Measurements from ENCODE around the gene ELAVL1.

ELAVL1 gene

DNA sequence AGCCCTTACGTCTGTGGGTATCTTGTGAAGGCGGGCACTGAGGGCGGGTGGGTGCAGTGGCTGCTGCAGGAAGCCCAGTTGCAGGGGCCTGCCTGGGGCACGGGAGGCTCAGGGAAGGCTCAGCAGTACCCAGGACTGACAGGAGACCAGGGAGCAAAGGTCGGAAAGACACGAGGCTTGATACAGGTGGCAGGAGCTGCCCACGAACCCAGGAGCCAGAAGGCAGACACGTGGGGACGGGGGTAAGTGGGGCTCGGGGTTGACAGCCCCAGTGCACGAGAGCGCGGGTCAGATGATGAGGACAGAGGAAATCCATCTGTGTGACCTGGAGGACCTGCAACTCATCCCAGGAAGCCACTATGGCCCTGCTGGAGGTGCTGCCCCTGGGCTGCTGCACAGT is 25.3 kb downstream of the ELAVL1 start:
- no peak overlapping the region for H3K27ac Mint-ChIP-seq (ENCODE audit: low read depth)

DNA sequence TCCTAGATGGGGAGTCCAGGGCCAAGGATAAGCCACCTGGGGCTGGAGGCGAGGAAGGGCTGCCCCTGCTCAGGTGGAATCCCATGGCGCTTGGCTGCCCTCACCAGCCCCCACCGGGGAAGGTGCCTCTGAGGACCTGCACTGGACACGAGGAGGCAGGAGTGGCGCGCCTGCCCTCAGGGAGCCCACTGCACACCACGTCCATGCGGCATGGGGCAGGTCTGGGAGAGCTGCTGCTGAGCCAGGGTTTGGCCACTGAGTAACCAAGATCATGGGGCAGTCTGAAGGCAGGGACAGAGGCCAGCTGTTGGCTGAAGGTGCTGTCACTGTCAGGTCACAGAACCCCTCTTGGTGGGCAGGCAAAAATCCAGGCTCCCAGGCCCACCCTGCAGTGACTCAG is 25.9 kb downstream of the ELAVL1 start:
- Mint-ChIP-seq H3K4me3 (no peak overlapping the region), H3K9me3 (no peaks in the 10 kb centered on the region), H3K27ac (ENCODE audit: low read depth) (no peak overlapping the region), H3K4me1 (peaks cover 9% of the 10 kb centered on the region), H3K27me3 (no peaks in the 10 kb centered on the region), H3K36me3 (ENCODE audit: insufficient read depth) (peaks cover 14% of the 10 kb centered on the region)
- DNase-seq (ENCODE audit: low spot score in 2 of 2) (no peak), ATAC-seq (replicated peaks; ENCODE audit: extremely low read depth, poor library complexity, severe bottlenecking) (no peak)

More for the DNA sequence above, 25.3 kb downstream of the ELAVL1 start:
- no peak for ATAC-seq (replicated peaks; ENCODE audit: extremely low read depth, poor library complexity, severe bottlenecking)
- no peak overlapping the region for H3K4me3 Mint-ChIP-seq
- peaks cover 9% of the 10 kb centered on the region for H3K4me1 Mint-ChIP-seq
- DNase-seq (ENCODE audit: low spot score in 2 of 2): no peak
- peaks cover 14% of the 10 kb centered on the region for H3K36me3 Mint-ChIP-seq (ENCODE audit: insufficient read depth)
- H3K27me3 Mint-ChIP-seq: no peaks in the 10 kb centered on the region
- no peaks in the 10 kb centered on the region for H3K9me3 Mint-ChIP-seq

DNA sequence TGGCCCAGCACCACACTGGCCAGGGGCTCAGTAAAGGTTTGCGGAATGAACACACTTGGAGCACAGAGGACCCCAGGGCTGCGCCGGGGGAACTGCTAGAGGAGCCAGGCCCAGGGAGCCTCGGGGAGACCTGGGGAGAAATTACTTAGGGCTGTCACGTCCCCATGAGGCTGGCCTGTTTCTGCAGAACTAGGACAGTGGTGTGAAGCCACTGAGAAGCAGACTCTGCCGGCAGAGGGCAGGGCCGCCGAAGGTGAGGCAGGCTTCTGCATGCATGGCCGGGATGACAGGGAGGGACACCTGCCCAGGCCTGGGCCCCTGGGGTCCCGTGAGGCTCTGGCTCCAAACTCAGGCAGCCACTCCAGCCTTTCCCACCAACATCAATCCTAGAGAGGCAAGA is 26.4 kb downstream of the ELAVL1 start:
- peaks cover 18% of the 10 kb centered on the region for H3K36me3 Mint-ChIP-seq (ENCODE audit: insufficient read depth)
- no peak for ATAC-seq (replicated peaks; ENCODE audit: extremely low read depth, poor library complexity, severe bottlenecking)
- no peak overlapping the region for H3K27ac Mint-ChIP-seq (ENCODE audit: low read depth)

DNA sequence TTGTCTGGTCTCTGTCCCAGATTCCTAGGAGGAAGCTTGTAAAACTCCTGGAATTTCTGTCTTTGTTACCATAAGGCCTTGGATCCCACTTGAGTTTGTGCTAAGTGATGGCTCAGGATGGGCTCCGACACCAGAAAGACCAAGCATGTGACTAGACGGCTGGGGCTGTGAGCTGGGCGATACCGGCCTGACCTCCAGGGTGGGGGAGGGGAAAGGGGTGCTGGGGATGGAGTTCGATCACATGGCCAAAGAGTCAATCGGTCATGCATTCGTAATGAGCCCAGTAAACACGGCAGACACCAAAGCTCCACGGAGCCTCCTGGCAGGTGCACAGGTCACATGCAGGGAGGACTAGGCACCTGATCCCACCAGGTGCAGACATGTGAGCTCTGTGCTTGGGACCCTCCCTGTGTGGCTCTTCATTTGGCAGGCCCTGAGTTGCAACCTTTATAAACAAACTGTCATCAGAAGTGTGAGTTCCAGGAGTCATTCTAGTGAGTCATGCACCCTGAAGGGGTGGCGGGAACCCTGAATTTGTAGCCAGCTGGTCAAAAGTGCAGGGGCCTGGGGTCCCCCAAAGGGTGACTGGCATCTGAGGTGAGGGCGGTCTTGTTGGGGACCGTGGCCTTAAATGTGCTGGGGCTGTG is 27.1 kb downstream of the ELAVL1 start:
- ATAC-seq (replicated peaks; ENCODE audit: extremely low read depth, poor library complexity, severe bottlenecking): no peak
- Mint-ChIP-seq H3K27me3 (no peaks in the 10 kb centered on the region), H3K4me3 (no peak overlapping the region), H3K27ac (ENCODE audit: low read depth) (no peak overlapping the region), H3K4me1 (no peaks in the 10 kb centered on the region), H3K9me3 (no peaks in the 10 kb centered on the region), H3K36me3 (ENCODE audit: insufficient read depth) (peaks cover 23% of the 10 kb centered on the region)
- no peak for DNase-seq (ENCODE audit: low spot score in 2 of 2)

More for the DNA sequence above, 26.4 kb downstream of the ELAVL1 start:
- DNase-seq (ENCODE audit: low spot score in 2 of 2): no peak
- no peaks in the 10 kb centered on the region for H3K27me3 Mint-ChIP-seq
- H3K4me1 Mint-ChIP-seq: peaks cover 5% of the 10 kb centered on the region
- no peak overlapping the region for H3K4me3 Mint-ChIP-seq
- H3K9me3 Mint-ChIP-seq: no peaks in the 10 kb centered on the region

DNA sequence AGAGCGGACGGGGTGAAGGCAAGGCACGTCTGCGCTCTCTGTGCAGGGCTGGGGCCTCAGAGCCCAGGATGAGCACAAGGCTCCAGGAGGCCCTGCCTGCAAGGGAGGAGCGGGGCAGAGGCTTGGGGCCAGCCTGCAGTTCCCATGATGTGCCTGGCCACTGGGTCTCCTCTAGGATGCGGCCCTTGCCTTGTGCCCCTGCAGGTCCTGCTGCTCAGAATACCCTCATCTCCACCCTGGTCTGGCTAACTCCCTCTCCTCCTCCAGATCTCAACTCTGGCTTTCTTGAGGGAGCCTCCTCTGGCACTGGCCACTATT is 27.8 kb downstream of the ELAVL1 start:
- peaks cover 23% of the 10 kb centered on the region for H3K36me3 Mint-ChIP-seq (ENCODE audit: insufficient read depth)
- no peak for DNase-seq (ENCODE audit: low spot score in 2 of 2)
- no peaks in the 10 kb centered on the region for H3K9me3 Mint-ChIP-seq
- no peaks in the 10 kb centered on the region for H3K27me3 Mint-ChIP-seq
- H3K4me1 Mint-ChIP-seq: no peaks in the 10 kb centered on the region
- H3K27ac Mint-ChIP-seq (ENCODE audit: low read depth): no peak overlapping the region
- no peak overlapping the region for H3K4me3 Mint-ChIP-seq
- no peak for ATAC-seq (replicated peaks; ENCODE audit: extremely low read depth, poor library complexity, severe bottlenecking)

DNA sequence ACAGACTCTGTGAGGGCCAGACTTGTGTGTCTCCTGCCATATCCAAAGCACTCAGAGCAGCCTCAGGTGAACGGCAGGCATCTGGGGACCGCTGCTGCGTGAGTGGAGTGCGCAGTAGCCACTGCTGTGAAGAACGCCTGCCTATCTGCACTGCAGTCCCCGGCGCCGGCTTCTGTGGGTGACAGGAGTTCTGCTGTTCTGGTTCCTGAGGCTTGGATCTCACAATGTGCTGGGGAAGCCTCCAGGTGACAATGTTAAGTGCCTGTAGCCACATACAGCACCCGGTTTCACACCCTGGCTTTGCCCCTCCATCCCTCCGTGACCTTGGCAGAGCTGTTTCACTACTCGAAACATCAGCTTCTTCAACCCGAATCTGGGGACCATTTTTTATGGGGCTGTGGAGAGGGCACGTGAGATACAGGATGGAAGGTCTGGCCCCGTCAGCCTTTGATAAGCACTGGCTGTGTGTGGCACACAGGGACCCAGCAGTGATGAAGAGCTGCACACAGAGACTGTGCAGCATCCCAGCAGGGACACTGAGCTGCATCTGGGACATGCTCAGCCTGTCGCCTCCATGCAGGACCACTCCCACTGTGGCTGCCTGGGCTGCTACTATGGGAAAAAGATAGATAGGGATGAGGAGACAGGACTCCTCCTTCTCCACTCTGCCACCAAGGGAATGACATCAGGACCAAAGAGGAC is 28.3 kb downstream of the ELAVL1 start:
- H3K27me3 Mint-ChIP-seq: no peaks in the 10 kb centered on the region
- H3K36me3 Mint-ChIP-seq (ENCODE audit: insufficient read depth): peaks cover 23% of the 10 kb centered on the region
- DNase-seq (ENCODE audit: low spot score in 2 of 2): no peak
- ATAC-seq (replicated peaks; ENCODE audit: extremely low read depth, poor library complexity, severe bottlenecking): no peak
- H3K27ac Mint-ChIP-seq (ENCODE audit: low read depth): no peak overlapping the region
- H3K4me1 Mint-ChIP-seq: no peaks in the 10 kb centered on the region
- H3K9me3 Mint-ChIP-seq: no peaks in the 10 kb centered on the region
- no peak overlapping the region for H3K4me3 Mint-ChIP-seq

DNA sequence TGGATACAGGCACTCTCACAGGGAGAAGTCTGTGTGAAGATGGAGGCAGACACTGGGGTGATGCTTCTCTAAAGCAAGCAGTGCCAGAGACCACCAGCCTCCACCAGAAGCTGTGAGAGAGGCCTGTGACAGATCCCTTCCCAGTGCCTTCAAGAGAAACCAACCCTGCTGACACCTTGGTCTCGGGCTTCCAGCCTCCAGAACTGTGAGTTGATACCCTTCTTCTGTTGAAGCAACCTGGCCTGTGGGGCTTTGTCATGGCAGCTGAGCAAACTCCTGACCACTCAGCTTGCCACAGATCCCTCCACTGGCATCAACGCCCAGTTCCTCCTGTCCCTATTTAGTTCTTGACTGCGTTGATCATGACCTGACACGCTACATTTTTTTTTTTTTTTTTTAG is 29.0 kb downstream of the ELAVL1 start:
- Mint-ChIP-seq H3K4me3 (no peak overlapping the region), H3K9me3 (no peaks in the 10 kb centered on the region), H3K27me3 (no peaks in the 10 kb centered on the region), H3K27ac (ENCODE audit: low read depth) (no peak overlapping the region), H3K4me1 (no peaks in the 10 kb centered on the region), H3K36me3 (ENCODE audit: insufficient read depth) (peaks cover 24% of the 10 kb centered on the region)
- no peak for DNase-seq (ENCODE audit: low spot score in 2 of 2)
- ATAC-seq (replicated peaks; ENCODE audit: extremely low read depth, poor library complexity, severe bottlenecking): no peak

DNA sequence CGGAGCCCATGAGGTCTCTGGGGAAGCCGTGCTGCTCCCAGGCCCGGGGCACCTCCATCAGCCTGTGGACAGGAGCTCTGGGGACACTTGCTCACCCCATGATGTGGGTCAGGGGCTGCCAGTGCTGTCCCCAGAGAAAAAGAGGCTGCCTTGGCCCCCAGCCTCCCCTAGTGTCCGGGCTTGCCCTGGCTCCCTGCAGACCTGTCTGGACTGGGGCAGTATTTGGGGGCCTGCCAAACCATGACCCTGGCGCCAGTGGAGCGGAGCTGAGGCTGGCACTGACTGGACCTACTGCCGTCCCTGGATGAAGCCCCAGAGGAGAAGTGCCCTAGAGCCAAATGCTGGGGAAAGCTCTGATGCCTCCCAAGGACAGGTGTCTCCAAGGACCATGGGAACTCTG is 30.4 kb downstream of the ELAVL1 start:
- Mint-ChIP-seq H3K36me3 (ENCODE audit: insufficient read depth) (peaks cover 27% of the 10 kb centered on the region), H3K27ac (ENCODE audit: low read depth) (no peak overlapping the region), H3K4me1 (no peaks in the 10 kb centered on the region), H3K4me3 (no peak overlapping the region), H3K27me3 (no peaks in the 10 kb centered on the region), H3K9me3 (no peaks in the 10 kb centered on the region)
- DNase-seq (ENCODE audit: low spot score in 2 of 2) (no peak), ATAC-seq (replicated peaks; ENCODE audit: extremely low read depth, poor library complexity, severe bottlenecking) (no peak)

DNA sequence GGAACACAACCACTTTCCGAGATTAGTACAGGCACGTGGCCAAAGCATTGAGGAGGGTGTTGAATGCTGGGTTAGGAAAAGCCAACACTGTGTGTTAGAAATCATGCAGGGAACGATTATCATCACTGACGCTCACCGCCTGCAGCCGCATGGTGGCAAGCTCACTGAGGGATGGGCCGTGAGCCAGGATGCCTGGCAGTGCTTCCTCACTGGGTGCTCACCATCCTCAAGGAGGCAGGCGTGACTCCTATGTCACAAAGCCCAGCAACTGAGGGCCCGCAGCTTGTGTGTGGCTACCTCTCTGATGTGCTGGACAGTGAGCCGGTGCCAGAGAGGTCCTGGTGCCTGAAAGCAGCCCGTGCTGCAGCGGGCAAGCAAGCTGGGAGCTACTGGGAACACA is 31.6 kb downstream of the ELAVL1 start:
- DNase-seq (ENCODE audit: low spot score in 2 of 2): no peak
- H3K4me1 Mint-ChIP-seq: no peaks in the 10 kb centered on the region
- ATAC-seq (replicated peaks; ENCODE audit: extremely low read depth, poor library complexity, severe bottlenecking): no peak
- peaks cover 26% of the 10 kb centered on the region for H3K36me3 Mint-ChIP-seq (ENCODE audit: insufficient read depth)
- H3K27me3 Mint-ChIP-seq: no peaks in the 10 kb centered on the region
- no peak overlapping the region for H3K27ac Mint-ChIP-seq (ENCODE audit: low read depth)
- H3K9me3 Mint-ChIP-seq: no peaks in the 10 kb centered on the region
- H3K4me3 Mint-ChIP-seq: no peak overlapping the region

DNA sequence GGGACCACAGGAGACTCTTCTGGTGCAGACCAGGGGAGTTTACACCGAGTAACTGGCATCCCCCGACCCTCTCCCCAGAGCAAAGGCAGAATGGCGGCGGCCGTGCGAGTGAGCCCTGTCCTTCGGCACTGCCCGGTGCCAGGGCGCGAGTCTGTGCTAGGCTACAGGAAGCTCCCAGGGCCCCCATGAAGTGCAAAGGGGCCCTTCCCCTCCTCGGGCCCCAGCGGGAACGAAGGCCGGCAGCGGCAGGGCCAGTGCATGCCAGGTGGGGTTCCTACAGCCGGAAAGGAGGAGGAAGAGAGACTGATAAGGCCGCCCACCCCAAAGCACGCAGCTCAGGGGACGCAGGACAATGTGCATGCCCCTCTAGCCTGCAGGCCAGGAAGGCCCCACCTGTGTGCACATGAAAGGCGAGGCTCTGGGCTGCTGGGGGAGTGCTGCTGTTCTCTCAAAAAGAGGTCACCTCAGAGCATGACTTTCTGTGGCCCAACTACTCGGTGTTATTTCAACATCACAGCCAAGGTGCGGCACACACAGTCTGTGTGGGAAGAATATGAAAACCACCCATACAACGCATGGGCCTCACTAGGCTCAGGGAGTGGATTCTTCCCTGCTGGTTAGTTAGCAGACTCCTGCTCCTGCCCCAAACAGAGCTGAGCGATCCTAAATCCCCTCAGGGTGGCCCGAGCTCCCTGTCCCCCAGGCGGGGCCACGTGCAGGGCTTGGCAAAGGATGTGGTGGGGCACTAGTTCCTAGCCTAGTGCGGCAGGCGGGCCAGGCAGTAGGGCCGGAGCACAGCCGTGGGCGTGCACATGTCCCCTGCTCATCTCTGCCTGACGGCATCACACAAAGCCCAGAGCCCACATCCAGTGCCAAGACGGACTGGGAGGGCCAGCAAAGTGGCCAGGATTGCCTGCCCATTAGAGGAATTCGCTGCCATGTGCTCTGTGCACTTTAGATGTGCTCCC is 33.6 kb downstream of the ELAVL1 start:
- no peaks in the 10 kb centered on the region for H3K27me3 Mint-ChIP-seq
- DNase-seq (ENCODE audit: low spot score in 2 of 2) (no peak), ATAC-seq (replicated peaks; ENCODE audit: extremely low read depth, poor library complexity, severe bottlenecking) (no peak)
- H3K36me3 Mint-ChIP-seq (ENCODE audit: insufficient read depth): peaks cover 30% of the 10 kb centered on the region
- H3K4me3 Mint-ChIP-seq: no peak overlapping the region
- H3K27ac Mint-ChIP-seq (ENCODE audit: low read depth): no peak overlapping the region
- H3K9me3 Mint-ChIP-seq: no peaks in the 10 kb centered on the region
- H3K4me1 Mint-ChIP-seq: no peaks in the 10 kb centered on the region

DNA sequence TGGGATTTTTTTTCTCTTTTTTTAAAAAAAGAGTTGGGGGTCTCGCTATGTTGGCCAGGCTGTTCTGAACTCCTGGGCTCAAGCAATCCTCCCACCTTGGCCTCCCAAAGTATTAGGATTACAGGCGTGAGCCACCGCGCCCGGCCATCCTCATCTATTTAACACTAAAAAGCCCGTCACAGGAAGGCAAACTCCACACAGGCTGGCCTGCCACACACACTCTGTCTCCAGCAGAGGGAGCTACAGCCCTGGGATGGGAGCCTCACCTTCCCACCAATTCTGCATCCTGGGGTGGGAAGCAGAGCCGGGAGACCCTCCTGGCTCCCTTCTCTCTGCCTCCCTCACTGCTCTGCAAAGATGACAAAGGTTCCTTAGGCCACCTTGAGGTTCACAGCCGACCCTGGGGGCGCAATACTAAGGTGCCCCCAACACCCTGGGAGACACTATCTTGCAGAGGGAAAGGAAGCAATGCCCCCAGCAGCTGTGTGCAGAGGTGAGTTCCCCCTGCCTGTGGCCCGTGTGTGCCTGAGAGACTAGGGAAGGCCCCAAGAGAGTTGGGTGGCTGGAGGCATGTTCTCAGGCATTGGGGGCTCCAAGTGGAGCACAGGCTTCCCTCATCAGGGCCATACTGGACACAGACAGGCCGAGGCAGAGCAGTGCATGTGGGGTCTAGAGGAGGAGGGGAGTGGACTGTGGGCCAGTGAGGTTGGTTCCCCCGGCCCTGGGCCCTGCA is 34.6 kb downstream of the ELAVL1 start:
- no peaks in the 10 kb centered on the region for H3K4me1 Mint-ChIP-seq
- no peak for DNase-seq (ENCODE audit: low spot score in 2 of 2)
- peaks cover 31% of the 10 kb centered on the region for H3K36me3 Mint-ChIP-seq (ENCODE audit: insufficient read depth)
- H3K4me3 Mint-ChIP-seq: no peak overlapping the region
- no peaks in the 10 kb centered on the region for H3K27me3 Mint-ChIP-seq
- H3K9me3 Mint-ChIP-seq: no peaks in the 10 kb centered on the region
- no peak overlapping the region for H3K27ac Mint-ChIP-seq (ENCODE audit: low read depth)
- no peak for ATAC-seq (replicated peaks; ENCODE audit: extremely low read depth, poor library complexity, severe bottlenecking)

DNA sequence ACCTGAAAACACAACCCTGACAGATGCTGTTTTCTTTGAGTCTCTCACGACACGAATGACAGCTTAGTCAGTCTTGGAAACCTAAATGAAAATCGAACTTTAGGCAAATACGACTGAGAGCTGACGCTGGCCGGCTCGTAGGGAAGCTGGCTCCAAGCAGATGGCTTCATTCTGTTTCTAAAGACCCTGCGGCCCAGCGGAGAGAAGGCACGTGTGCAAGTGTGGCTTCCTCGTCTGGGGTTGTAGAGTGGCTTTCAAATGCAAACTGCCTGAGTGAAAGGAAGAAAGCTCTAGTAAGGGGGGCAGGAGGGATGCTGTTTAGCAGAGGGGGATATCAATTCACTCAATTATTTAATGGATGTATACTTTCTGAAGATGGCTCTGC is 35.9 kb downstream of the ELAVL1 start:
- peaks cover 39% of the 10 kb centered on the region for H3K36me3 Mint-ChIP-seq (ENCODE audit: insufficient read depth)
- DNase-seq (ENCODE audit: low spot score in 2 of 2) (no peak), ATAC-seq (replicated peaks; ENCODE audit: extremely low read depth, poor library complexity, severe bottlenecking) (no peak)
- H3K27ac Mint-ChIP-seq (ENCODE audit: low read depth): no peak overlapping the region
- no peaks in the 10 kb centered on the region for H3K4me1 Mint-ChIP-seq
- no peaks in the 10 kb centered on the region for H3K9me3 Mint-ChIP-seq
- H3K4me3 Mint-ChIP-seq: no peak overlapping the region
- no peaks in the 10 kb centered on the region for H3K27me3 Mint-ChIP-seq
